ENCODE measurements around the gene ACTN2.

Gene ACTN2

DNA sequence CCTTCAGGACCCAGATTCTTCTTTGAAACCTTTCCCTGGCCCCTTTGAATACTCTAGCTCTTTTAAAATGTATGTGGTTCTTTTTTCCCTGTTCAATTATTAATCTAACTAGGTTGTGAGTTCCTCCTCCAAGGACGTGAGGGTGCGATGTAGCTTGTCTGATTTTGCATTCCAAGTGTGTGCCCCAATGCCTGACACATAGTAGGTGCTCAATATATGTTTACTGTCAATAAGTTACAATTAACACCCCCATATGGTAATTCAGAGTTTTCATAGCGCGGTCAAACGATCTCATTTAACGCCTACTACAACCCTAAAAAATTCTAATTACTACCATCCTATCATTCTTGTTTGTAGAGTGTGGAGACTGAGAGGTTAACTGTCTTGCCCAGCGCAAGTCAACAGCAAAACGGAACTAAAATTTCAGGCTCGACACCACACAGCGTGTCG, 108.3 kb downstream of the ACTN2 start (continued):
- TF ChIP-seq, protein P1, sequence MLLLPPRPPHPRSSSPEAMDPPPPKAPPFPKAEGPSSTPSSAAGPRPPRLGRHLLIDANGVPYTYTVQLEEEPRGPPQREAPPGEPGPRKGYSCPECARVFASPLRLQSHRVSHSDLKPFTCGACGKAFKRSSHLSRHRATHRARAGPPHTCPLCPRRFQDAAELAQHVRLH (tag by site-specific recombination; IDR thresholded peaks at IDR 0.05): peak; percentile 85; the same call in 1 of the 2 replicates
- TF ChIP-seq SCRT2 (tag by site-specific recombination; IDR thresholded peaks at IDR 0.05): no peak
- TF ChIP-seq, protein P2, sequence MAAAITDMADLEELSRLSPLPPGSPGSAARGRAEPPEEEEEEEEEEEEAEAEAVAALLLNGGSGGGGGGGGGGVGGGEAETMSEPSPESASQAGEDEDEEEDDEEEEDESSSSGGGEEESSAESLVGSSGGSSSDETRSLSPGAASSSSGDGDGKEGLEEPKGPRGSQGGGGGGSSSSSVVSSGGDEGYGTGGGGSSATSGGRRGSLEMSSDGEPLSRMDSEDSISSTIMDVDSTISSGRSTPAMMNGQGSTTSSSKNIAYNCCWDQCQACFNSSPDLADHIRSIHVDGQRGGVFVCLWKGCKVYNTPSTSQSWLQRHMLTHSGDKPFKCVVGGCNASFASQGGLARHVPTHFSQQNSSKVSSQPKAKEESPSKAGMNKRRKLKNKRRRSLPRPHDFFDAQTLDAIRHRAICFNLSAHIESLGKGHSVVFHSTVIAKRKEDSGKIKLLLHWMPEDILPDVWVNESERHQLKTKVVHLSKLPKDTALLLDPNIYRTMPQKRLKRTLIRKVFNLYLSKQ (tag by site-specific recombination; IDR thresholded peaks at IDR 0.05; ENCODE audit: borderline replicate concordance): no peak
- no peak for TF ChIP-seq ZNF248 (tag by site-specific recombination; IDR thresholded peaks at IDR 0.05)
- TF ChIP-seq TRIM28 (IDR thresholded peaks at IDR 0.05; ENCODE audit: borderline replicate concordance, low read length): peak; percentile 93; the same call in 1 of the 2 replicates
- no peak for TF ChIP-seq ZXDB (tag by site-specific recombination; IDR thresholded peaks at IDR 0.05)
- TF ChIP-seq ZNF561 (tag by site-specific recombination; IDR thresholded peaks at IDR 0.05; ENCODE audit: borderline replicate concordance): peak; percentile 88; the same call in 1 of the 2 replicates
- no peak for TF ChIP-seq ZNF830 (tag by site-specific recombination; IDR thresholded peaks at IDR 0.05; ENCODE audit: low read depth)
- TF ChIP-seq ZBTB49 (tag by site-specific recombination; IDR thresholded peaks at IDR 0.05; ENCODE audit: low read depth): no peak
- peak; percentile 37; the same call in 1 of the 2 replicates for TF ChIP-seq ZNF184 (tag by site-specific recombination; IDR thresholded peaks at IDR 0.05)
- TF ChIP-seq ZNF324 (tag by site-specific recombination; IDR thresholded peaks at IDR 0.05): peak; percentile 28; the same call in 1 of the 2 replicates
- TF ChIP-seq, protein P3, sequence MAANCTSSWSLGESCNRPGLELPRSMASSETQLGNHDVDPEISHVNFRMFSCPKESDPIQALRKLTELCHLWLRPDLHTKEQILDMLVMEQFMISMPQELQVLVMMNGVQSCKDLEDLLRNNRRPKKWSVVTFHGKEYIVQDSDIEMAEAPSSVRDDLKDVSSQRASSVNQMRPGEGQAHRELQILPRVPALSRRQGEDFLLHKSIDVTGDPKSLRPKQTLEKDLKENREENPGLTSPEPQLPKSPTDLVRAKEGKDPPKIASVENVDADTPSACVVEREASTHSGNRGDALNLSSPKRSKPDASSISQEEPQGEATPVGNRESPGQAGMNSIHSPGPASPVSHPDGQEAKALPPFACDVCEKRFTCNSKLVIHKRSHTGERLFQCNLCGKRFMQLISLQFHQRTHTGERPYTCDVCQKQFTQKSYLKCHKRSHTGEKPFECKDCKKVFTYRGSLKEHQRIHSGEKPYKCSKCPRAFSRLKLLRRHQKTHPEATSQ (tag by site-specific recombination; IDR thresholded peaks at IDR 0.05): 0 out of 2 replicates have a peak, but pooled peaks have one; percentile 77
- no peak for TF ChIP-seq ZNF133 (tag by site-specific recombination; IDR thresholded peaks at IDR 0.05)
- 0 out of 2 replicates have a peak, but pooled peaks have one; percentile 28 for TF ChIP-seq ZSCAN18 (tag by site-specific recombination; IDR thresholded peaks at IDR 0.05)
- TF ChIP-seq, protein P4, sequence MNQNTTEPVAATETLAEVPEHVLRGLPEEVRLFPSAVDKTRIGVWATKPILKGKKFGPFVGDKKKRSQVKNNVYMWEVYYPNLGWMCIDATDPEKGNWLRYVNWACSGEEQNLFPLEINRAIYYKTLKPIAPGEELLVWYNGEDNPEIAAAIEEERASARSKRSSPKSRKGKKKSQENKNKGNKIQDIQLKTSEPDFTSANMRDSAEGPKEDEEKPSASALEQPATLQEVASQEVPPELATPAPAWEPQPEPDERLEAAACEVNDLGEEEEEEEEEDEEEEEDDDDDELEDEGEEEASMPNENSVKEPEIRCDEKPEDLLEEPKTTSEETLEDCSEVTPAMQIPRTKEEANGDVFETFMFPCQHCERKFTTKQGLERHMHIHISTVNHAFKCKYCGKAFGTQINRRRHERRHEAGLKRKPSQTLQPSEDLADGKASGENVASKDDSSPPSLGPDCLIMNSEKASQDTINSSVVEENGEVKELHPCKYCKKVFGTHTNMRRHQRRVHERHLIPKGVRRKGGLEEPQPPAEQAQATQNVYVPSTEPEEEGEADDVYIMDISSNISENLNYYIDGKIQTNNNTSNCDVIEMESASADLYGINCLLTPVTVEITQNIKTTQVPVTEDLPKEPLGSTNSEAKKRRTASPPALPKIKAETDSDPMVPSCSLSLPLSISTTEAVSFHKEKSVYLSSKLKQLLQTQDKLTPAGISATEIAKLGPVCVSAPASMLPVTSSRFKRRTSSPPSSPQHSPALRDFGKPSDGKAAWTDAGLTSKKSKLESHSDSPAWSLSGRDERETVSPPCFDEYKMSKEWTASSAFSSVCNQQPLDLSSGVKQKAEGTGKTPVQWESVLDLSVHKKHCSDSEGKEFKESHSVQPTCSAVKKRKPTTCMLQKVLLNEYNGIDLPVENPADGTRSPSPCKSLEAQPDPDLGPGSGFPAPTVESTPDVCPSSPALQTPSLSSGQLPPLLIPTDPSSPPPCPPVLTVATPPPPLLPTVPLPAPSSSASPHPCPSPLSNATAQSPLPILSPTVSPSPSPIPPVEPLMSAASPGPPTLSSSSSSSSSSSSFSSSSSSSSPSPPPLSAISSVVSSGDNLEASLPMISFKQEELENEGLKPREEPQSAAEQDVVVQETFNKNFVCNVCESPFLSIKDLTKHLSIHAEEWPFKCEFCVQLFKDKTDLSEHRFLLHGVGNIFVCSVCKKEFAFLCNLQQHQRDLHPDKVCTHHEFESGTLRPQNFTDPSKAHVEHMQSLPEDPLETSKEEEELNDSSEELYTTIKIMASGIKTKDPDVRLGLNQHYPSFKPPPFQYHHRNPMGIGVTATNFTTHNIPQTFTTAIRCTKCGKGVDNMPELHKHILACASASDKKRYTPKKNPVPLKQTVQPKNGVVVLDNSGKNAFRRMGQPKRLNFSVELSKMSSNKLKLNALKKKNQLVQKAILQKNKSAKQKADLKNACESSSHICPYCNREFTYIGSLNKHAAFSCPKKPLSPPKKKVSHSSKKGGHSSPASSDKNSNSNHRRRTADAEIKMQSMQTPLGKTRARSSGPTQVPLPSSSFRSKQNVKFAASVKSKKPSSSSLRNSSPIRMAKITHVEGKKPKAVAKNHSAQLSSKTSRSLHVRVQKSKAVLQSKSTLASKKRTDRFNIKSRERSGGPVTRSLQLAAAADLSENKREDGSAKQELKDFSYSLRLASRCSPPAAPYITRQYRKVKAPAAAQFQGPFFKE (tag by site-specific recombination; IDR thresholded peaks at IDR 0.05; ENCODE audit: borderline replicate concordance): no peak
- TF ChIP-seq ZNF169 (tag by site-specific recombination; IDR thresholded peaks at IDR 0.05): no peak
- peak; percentile 82; the same call in 1 of the 2 replicates for TF ChIP-seq ZNF2 (tag by site-specific recombination; IDR thresholded peaks at IDR 0.05)
- TF ChIP-seq, protein P5, sequence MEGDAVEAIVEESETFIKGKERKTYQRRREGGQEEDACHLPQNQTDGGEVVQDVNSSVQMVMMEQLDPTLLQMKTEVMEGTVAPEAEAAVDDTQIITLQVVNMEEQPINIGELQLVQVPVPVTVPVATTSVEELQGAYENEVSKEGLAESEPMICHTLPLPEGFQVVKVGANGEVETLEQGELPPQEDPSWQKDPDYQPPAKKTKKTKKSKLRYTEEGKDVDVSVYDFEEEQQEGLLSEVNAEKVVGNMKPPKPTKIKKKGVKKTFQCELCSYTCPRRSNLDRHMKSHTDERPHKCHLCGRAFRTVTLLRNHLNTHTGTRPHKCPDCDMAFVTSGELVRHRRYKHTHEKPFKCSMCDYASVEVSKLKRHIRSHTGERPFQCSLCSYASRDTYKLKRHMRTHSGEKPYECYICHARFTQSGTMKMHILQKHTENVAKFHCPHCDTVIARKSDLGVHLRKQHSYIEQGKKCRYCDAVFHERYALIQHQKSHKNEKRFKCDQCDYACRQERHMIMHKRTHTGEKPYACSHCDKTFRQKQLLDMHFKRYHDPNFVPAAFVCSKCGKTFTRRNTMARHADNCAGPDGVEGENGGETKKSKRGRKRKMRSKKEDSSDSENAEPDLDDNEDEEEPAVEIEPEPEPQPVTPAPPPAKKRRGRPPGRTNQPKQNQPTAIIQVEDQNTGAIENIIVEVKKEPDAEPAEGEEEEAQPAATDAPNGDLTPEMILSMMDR (tag by site-specific recombination; IDR thresholded peaks at IDR 0.05): no peak
- peak; percentile 77 for TF ChIP-seq REPIN1 (tag by site-specific recombination; IDR thresholded peaks at IDR 0.05; ENCODE audit: low read depth)
- TF ChIP-seq ZNF654 (tag by site-specific recombination; IDR thresholded peaks at IDR 0.05; ENCODE audit: low read depth): no peak
- TF ChIP-seq ZBTB20 (tag by site-specific recombination; IDR thresholded peaks at IDR 0.05): no peak
- TF ChIP-seq ZFHX2 (tag by site-specific recombination; conservative IDR thresholded peaks at IDR 0.05): no peak
- no peak for TF ChIP-seq ZNF571 (tag by site-specific recombination; IDR thresholded peaks at IDR 0.05)
- TF ChIP-seq ZNF555 (tag by site-specific recombination; conservative IDR thresholded peaks at IDR 0.05): no peak
